Ovary (tissue), 3 donors: ENCODE data around the gene HMG20B.

Experiments used
- CTCF ChIP-seq, 3 donors: fragments of 450-650 bp in 2 of 3; fragments of 200-600 bp in 1 of 3; IDR thresholded peaks; one replicate each; pipeline versions ENCODE4 v1.5.1 to v1.8.0; 2016 to 2022; ENCODE audit warnings: antibody characterized with exemption in 3 of 3, mild to moderate bottlenecking in 1 of 3
- EP300 ChIP-seq: sonication (generic); formaldehyde crosslinking; IDR thresholded peaks from one replicate; pipeline ENCODE4 v1.6.1; 2017; ENCODE audit warnings: antibody characterized with exemption
- POLR2A ChIP-seq: fragments of 450-650 bp; IDR thresholded peaks from one replicate; pipeline ENCODE4 v1.6.1; 2017; ENCODE audit warnings: antibody characterized with exemption, mild to moderate bottlenecking, moderate library complexity
- donor health status: DM: no; HTN: no; CAD: no.

GRCh38 chr19:3572855-3573161 lies at the start of gene HMG20B:
- no peak for TF ChIP-seq CTCF (IDR thresholded peaks at IDR 0.05)
- TF ChIP-seq EP300, result no peak
- no peak for TF ChIP-seq POLR2A
